ENCODE results near the gene FOXO3B.
"Not testable (repeated sequence)": the region's sequence is repeated elsewhere in the genome, so short reads cannot be mapped to it uniquely, and the experiment has no call there.

The FOXO3B gene

GRCh38 chr17:18681767-18682571, at the start of gene FOXO3B:
Gene FOXO3B (minus strand): TSS chr17:18682314. CDS start chr17:18681651, 663 bp downstream.
- H3K27ac ChIP-seq; POLR2A ChIA-PET (ENCODE audit: low non-redundant PET): not testable (repeated sequence)
- peak; percentile 60 for DNase-seq (ENCODE audit: low spot score)
- CTCF ChIA-PET, result interaction anchor here (0.6 kb wide), 1 partner anchor 971 kb away, joined by 4 read pairs; no protein-coding TSS in a partner anchor

- DNase-seq (ENCODE audit: low spot score); POLR2A ChIA-PET (ENCODE audit: low non-redundant PET); CTCF ChIA-PET; H3K27ac ChIP-seq: not testable (repeated sequence)
Observed at GRCh38 chr17:18723509-18723908, 41.4 kb upstream of the FOXO3B start.

- POLR2A ChIA-PET (ENCODE audit: low non-redundant PET); CTCF ChIA-PET; DNase-seq (ENCODE audit: low spot score); H3K27ac ChIP-seq: not testable (repeated sequence)
Observed at GRCh38 chr17:18722612-18723011, 40.5 kb upstream of the FOXO3B start.

GRCh38 chr17:18721775-18722547, 39.8 kb upstream of the FOXO3B start:
- DNase-seq (ENCODE audit: low spot score); POLR2A ChIA-PET (ENCODE audit: low non-redundant PET); CTCF ChIA-PET: not testable (repeated sequence)
- H3K27ac ChIP-seq, result peak overlapping the region; percentile 41; the same call in 1 of the 2 replicates

- H3K27ac ChIP-seq, result peak overlapping the region; percentile 56
- DNase-seq (ENCODE audit: low spot score); POLR2A ChIA-PET (ENCODE audit: low non-redundant PET); CTCF ChIA-PET: not testable (repeated sequence)
Observed at GRCh38 chr17:18719428-18720110, 37.5 kb upstream of the FOXO3B start.

- CTCF ChIA-PET; POLR2A ChIA-PET (ENCODE audit: low non-redundant PET): not testable (repeated sequence)
- peak overlapping the region; percentile 56 for H3K27ac ChIP-seq
- peak; percentile 40 for DNase-seq (ENCODE audit: low spot score)
Observed at GRCh38 chr17:18718643-18719427, 36.7 kb upstream of the FOXO3B start.

GRCh38 chr17:18712354-18712999, 30.4 kb upstream of the FOXO3B start:
- H3K27ac ChIP-seq; DNase-seq (ENCODE audit: low spot score); POLR2A ChIA-PET (ENCODE audit: low non-redundant PET); CTCF ChIA-PET: not testable (repeated sequence)
- peak; percentile 46 for TF ChIP-seq CTCF (conservative IDR thresholded peaks at IDR 0.05; ENCODE audit: low read depth)

GRCh38 chr17:18708215-18708614, 26.1 kb upstream of the FOXO3B start:
- CTCF ChIA-PET; POLR2A ChIA-PET (ENCODE audit: low non-redundant PET); DNase-seq (ENCODE audit: low spot score); H3K27ac ChIP-seq: not testable (repeated sequence)

- H3K27ac ChIP-seq; DNase-seq (ENCODE audit: low spot score); POLR2A ChIA-PET (ENCODE audit: low non-redundant PET); CTCF ChIA-PET: not testable (repeated sequence)
Observed at GRCh38 chr17:18705955-18706354, 23.8 kb upstream of the FOXO3B start.

GRCh38 chr17:18698473-18699103, 16.5 kb upstream of the FOXO3B start:
- POLR2A ChIA-PET (ENCODE audit: low non-redundant PET); H3K27ac ChIP-seq; CTCF ChIA-PET; DNase-seq (ENCODE audit: low spot score): not testable (repeated sequence)

GRCh38 chr17:18695143-18695542, 13.0 kb upstream of the FOXO3B start:
- DNase-seq (ENCODE audit: low spot score); POLR2A ChIA-PET (ENCODE audit: low non-redundant PET); H3K27ac ChIP-seq; CTCF ChIA-PET: not testable (repeated sequence)

- CTCF ChIA-PET; POLR2A ChIA-PET (ENCODE audit: low non-redundant PET); DNase-seq (ENCODE audit: low spot score); H3K27ac ChIP-seq: not testable (repeated sequence)
Observed at GRCh38 chr17:18682668-18683067, 554 bp upstream of the FOXO3B start.

GRCh38 chr17:18677381-18677780, 4.7 kb downstream of the FOXO3B start:
- DNase-seq (ENCODE audit: low spot score); POLR2A ChIA-PET (ENCODE audit: low non-redundant PET); CTCF ChIA-PET; H3K27ac ChIP-seq: not testable (repeated sequence)

- POLR2A ChIA-PET (ENCODE audit: low non-redundant PET); CTCF ChIA-PET; DNase-seq (ENCODE audit: low spot score); H3K27ac ChIP-seq: not testable (repeated sequence)
Observed at GRCh38 chr17:18676928-18677327, 5.2 kb downstream of the FOXO3B start.
